Measurements from ENCODE around the gene TNRC18.
"Not testable (repeated sequence)": the region's sequence is repeated elsewhere in the genome, so short reads cannot be mapped to it uniquely, and the experiment has no call there.

Gene TNRC18

DNA sequence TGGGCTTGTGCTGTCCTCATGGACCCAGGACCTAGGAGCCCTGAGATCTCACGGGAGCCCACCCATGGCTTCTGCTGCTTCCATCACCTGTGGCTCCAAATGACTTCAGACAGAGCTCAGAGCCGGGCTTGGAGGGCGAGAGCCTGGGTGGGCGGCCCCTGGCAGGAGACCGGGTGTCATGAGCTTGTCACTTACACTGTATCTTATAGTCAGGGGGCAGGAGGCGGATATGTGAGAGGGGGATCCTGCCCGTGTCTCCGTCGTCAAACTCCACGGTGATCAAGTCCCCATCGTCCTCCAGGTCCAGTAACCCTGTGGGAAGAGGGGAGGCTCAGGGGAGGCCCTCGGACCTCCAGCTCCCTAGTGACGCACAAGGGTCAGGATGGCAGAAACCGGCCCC is 107.9 kb downstream of the TNRC18 start:
- Mint-ChIP-seq H3K27ac (no peak overlapping the region), H3K4me3 (no peak overlapping the region), H3K4me1 (no peaks in the 10 kb centered on the region), H3K36me3 (ENCODE audit: low read depth) (peaks cover 70% of the 10 kb centered on the region), H3K9me3 (peaks cover 20% of the 10 kb centered on the region), H3K27me3 (ENCODE audit: low read depth) (no peaks in the 10 kb centered on the region)
- TF ChIP-seq, protein P1, sequence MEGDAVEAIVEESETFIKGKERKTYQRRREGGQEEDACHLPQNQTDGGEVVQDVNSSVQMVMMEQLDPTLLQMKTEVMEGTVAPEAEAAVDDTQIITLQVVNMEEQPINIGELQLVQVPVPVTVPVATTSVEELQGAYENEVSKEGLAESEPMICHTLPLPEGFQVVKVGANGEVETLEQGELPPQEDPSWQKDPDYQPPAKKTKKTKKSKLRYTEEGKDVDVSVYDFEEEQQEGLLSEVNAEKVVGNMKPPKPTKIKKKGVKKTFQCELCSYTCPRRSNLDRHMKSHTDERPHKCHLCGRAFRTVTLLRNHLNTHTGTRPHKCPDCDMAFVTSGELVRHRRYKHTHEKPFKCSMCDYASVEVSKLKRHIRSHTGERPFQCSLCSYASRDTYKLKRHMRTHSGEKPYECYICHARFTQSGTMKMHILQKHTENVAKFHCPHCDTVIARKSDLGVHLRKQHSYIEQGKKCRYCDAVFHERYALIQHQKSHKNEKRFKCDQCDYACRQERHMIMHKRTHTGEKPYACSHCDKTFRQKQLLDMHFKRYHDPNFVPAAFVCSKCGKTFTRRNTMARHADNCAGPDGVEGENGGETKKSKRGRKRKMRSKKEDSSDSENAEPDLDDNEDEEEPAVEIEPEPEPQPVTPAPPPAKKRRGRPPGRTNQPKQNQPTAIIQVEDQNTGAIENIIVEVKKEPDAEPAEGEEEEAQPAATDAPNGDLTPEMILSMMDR (IDR thresholded peaks at IDR 0.05; ENCODE audit: unreplicated experiment in 3 of 3): no peak

DNA sequence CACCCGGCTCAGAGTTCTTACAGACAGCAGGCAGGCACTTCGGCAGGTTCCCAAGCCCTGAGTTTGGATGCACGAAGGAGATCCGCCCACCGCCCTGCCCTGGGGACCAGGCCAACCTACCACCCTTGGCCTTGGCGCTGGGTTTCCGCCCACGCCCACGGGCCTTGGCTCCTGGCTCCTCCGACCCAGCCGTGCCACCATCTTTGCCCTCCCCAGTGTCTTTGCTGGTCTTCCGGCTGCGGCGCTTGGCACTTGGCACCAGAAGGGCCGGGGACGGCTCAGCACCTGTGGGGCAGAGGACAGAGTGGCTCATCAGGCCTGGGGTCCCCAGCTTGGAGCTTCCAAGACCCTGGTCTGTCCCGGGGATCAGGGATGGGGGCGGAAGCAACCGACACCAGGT is 108.8 kb downstream of the TNRC18 start:
- no peaks in the 10 kb centered on the region for H3K4me1 Mint-ChIP-seq
- H3K4me3 Mint-ChIP-seq: no peak overlapping the region
- H3K9me3 Mint-ChIP-seq: peaks cover 17% of the 10 kb centered on the region
- TF ChIP-seq, protein P1 (IDR thresholded peaks at IDR 0.05; ENCODE audit: unreplicated experiment in 3 of 3): no peak
- peaks cover 67% of the 10 kb centered on the region for H3K36me3 Mint-ChIP-seq (ENCODE audit: low read depth)
- no peak overlapping the region for H3K27ac Mint-ChIP-seq
- no peaks in the 10 kb centered on the region for H3K27me3 Mint-ChIP-seq (ENCODE audit: low read depth)

DNA sequence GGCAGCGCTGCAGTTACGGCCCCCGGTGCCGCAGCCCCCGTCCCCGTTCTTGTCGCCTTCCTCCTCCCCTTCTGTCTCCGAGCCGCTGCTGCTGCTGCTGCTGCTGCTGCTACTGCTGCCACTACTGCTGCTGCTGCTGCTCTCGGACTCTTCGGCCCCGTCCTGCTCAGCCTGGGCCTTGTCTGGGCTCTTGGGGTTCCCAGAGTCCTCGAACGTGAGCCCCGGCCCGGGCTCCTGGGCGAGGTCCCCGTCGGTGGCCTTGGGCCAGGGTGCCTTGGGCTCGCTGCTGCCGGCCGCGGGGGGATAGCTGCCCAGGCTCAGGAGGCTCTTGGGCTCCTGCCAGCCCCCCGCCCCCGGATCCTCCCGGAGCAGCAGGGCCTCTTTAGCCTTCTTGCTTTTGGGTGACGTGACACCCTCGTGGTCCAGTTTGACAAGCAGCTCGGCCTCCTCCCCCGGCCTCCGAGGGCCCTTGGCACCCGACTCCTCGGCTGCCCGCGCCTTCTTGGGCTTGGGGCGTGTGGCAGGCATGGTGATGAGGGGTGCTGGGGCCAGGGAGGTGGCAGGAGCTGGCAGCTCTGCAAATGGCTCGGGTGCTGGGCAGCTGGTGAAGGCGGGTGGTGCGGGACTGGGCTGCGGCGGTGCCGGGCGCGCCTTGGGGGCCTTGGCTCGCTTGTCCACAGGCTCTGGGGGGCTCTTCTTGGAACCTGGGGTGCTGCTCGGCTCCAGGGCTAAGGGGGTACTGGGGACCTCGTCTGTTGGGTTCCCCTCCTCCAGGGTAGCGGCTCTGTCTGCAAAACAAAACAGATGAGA is 110.4 kb downstream of the TNRC18 start:
- H3K9me3 Mint-ChIP-seq; H3K27me3 Mint-ChIP-seq (ENCODE audit: low read depth); H3K4me3 Mint-ChIP-seq; H3K27ac Mint-ChIP-seq; H3K4me1 Mint-ChIP-seq: not testable (repeated sequence)
- H3K36me3 Mint-ChIP-seq (ENCODE audit: low read depth): peaks cover 55% of the 10 kb centered on the region

DNA sequence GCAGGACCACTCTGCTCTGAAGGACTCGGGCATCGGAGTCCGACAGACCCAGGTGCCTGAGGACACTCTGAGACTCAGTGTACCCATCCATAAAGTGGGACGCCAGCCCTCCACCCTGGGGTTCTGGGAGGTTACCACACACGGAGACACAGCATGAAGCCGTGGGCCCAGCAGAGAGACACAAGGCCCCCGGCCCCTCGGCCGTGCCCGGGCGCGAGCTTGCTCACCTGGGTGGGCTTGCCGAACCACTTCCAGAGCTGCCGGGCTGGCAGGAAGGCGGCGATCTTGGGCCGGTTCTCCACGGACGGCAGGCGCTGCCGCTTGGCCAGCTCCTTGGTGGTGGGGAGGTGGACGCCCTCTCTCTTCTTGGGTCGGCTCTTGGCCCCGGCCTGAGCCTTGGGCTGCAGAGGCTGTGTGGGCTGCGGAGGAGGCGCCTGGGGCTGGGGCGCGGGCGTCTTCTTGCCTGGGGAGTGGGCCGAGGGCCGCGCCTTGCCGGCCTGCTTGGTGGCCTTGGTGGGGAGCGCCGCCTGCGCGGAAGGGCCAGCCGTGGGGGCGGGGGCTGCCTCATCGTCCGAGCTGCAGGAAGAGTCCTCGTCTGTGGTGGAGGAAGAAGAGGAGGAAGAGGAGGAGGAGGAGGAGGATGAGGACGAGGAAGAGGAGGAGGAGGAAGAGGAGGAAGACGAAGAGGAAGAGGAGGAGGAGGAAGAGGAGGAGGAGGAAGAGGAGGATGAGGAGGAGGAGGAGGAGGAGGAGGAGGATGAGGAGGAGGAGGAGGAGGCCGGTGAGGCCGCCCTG is 111.2 kb downstream of the TNRC18 start:
- not testable (repeated sequence) for H3K27me3 Mint-ChIP-seq (ENCODE audit: low read depth); H3K4me3 Mint-ChIP-seq; H3K9me3 Mint-ChIP-seq; H3K4me1 Mint-ChIP-seq; H3K27ac Mint-ChIP-seq
- H3K36me3 Mint-ChIP-seq (ENCODE audit: low read depth): peaks cover 50% of the 10 kb centered on the region

DNA sequence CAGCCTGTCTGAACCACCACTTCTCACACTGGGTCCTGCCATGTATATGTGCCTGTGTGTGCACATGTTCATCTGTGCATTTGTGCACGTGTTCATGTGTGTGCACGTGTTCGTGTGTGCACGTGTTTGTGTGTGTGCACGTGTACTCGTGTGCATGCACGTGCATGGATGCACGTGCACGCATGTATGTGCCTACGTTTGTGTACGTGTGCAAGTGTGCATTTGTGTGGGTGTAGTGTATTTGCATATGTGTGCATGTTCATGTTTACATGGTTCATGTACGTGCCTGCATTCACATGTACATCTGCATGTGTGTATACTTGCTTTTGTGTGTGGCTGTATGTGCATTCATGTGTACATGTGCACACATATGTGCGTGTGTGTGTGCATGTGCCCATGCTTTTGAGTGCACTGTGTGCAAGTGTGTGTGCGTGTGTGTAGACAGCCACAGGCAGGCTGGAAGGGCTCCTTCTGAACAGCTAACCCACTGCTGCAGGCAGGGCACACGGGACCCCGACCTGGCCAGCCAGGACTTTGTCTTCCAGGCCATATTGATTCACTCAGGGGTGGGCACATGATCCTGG is 112.7 kb downstream of the TNRC18 start:
- Mint-ChIP-seq H3K36me3 (ENCODE audit: low read depth) (peaks cover 45% of the 10 kb centered on the region), H3K27me3 (ENCODE audit: low read depth) (no peaks in the 10 kb centered on the region), H3K4me1 (no peaks in the 10 kb centered on the region), H3K9me3 (no peaks in the 10 kb centered on the region), H3K4me3 (no peak overlapping the region), H3K27ac (no peak overlapping the region)
- TF ChIP-seq, protein P1 (IDR thresholded peaks at IDR 0.05; ENCODE audit: unreplicated experiment in 3 of 3): no peak

DNA sequence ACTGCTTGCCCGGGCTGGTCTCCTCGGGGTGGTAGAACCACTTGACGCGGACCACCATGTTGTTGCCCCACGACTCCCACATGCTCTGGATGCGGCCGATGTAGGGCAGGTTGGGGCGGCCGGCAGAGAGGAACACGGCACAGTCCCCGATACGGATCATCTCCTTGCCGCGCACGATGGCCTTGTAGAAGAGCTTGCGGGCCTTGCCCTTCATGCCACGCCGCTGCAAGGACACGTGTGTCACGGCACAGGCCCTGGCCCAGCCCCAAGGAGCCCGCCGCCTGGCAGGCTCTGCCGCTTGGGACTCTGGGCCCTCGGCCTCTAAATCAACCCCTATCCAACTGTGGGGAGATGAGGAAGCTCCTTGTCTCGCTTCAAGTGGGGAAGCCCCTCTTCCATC is 114.5 kb downstream of the TNRC18 start:
- H3K4me3 Mint-ChIP-seq: no peak overlapping the region
- H3K27ac Mint-ChIP-seq: no peak overlapping the region
- no peaks in the 10 kb centered on the region for H3K27me3 Mint-ChIP-seq (ENCODE audit: low read depth)
- no peaks in the 10 kb centered on the region for H3K4me1 Mint-ChIP-seq
- TF ChIP-seq, protein P1 (IDR thresholded peaks at IDR 0.05; ENCODE audit: unreplicated experiment in 3 of 3): no peak
- no peaks in the 10 kb centered on the region for H3K9me3 Mint-ChIP-seq
- peaks cover 41% of the 10 kb centered on the region for H3K36me3 Mint-ChIP-seq (ENCODE audit: low read depth)

DNA sequence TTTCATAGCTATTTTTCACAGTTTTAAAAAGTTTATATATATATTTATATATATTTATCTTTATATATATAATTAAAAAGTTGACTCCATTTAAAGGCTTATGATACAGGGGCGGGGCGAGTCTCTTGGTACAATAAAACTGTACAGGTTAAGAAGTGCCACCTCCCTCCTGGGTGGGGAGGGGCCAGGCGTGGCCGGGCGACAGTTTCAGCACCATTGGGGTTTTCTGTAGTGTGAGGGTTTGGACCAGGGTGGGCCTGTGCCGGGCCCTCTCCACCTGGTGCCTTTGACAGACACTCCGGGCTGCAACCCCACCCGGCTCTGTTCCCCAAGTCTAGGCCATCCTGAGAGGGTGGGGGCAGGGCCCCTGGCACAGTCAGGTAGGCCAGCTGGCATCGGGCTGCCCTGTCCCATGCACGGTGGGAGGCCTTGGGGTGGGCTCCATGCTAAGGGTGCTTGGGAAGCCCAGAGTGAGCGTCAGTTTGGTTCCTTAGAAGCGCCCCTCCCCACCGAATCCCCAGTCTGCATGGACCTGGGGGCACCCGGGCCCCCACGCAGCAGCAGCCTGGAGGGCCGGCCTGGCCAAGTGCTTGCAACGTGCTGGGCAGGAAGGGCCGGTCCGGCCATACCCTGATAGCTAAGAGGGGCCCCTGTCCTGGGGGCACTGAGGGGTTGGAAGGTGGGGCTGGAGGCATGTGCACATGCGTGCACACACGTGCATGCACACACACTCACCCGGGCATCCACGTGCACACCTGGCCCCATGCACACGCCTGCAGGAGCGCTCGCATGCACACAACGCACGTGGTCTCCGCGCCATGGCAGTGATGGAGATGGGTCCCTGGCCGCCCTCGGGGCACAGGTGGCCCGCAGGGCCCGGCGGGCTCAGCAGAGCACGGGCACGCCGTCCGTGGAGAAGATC is 116.2 kb downstream of the TNRC18 start:
- not testable (repeated sequence) for H3K27ac Mint-ChIP-seq; H3K4me1 Mint-ChIP-seq; H3K9me3 Mint-ChIP-seq; H3K4me3 Mint-ChIP-seq; H3K27me3 Mint-ChIP-seq (ENCODE audit: low read depth)
- H3K36me3 Mint-ChIP-seq (ENCODE audit: low read depth): peaks cover 45% of the 10 kb centered on the region

DNA sequence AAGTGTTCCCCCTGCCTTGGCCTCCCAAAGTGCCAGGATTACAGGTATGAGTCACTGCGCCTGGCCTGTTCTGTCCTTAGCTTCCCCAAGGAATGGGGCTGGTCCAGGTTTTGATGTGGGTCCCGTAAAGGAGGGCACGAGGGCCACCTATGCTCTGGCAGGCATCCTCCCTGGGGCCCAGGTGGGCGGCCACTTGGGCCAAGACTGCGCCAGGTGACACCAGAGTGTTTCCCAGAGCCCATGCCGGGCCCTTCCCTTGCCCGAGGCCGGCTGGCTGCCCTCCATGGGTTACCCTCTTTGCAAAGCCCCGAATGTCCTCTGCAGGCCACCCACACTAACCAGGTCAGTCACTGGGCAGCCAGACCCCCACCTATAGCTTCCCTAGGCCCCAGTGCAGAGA is 118.6 kb downstream of the TNRC18 start:
- H3K4me3 Mint-ChIP-seq; H3K27ac Mint-ChIP-seq; H3K27me3 Mint-ChIP-seq (ENCODE audit: low read depth); H3K4me1 Mint-ChIP-seq; H3K9me3 Mint-ChIP-seq: not testable (repeated sequence)
- H3K36me3 Mint-ChIP-seq (ENCODE audit: low read depth): peaks cover 35% of the 10 kb centered on the region

Measured in nephron (organoid).